ENCODE results near the gene GALNT1. TPM values are rescaled to one million over a fixed set of nuclear protein-coding genes. Genes with fewer than 3 reads are reported as not detected.

The GALNT1 gene
- total and polyA plus RNA-seq, 9 of the 15 experiments (the other 6 are each of a cell fraction or from before 2014, with no cell fraction given) = 14.4 to 54.1 (median 36.6) TPM

DNA sequence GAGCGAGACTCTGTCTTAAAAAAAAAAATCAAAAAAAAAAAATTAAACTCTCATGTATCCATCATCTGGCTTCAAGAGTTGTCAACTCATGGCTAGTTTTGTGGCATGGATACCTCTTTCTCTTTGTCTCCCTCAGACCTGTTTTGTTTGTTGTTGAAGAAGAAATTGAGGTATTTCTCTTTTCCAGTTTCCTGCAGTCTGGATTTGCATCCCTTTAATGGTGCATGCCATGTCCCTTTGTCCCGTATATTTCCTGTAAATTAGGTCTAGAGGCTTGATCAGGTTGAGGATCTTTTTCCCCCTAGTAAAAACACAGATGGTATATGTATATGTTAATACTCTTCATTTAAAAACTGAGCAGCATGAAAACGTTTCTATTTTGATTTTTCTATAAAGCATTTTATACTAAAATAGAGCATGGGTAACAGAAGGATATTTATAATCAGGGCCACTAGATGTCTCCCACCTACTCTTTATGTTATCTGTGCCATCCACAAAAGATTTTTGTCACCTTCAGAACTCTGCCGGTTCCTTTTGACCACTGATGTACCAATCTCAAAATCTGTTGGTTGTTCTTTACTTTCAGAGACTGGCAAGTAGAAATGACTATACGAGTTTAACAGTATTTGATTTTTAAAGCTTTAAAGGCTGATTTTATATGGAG, 80.1 kb downstream of the GALNT1 start (continued):
- TF ChIP-seq ZNF644 (tag; IDR thresholded peaks at IDR 0.05; ENCODE audit: low read depth) (no peak), JUN (IDR thresholded peaks at IDR 0.05; ENCODE audit: borderline replicate concordance, low read depth, low read length) (no peak), JUN (CRISPR knock-in tag; IDR thresholded peaks at IDR 0.05; ENCODE audit: borderline replicate concordance) (no peak), ZBTB1 (CRISPR knock-in tag; IDR thresholded peaks at IDR 0.05; ENCODE audit: borderline replicate concordance, low read depth) (no peak), SIX5 (IDR thresholded peaks at IDR 0.05; ENCODE audit: borderline replicate concordance in 1 of 2, insufficient read depth in 1 of 2, low read depth in 1 of 2, low read length in 2 of 2) (no peak), ZNF79 (CRISPR knock-in tag; IDR thresholded peaks at IDR 0.05; ENCODE audit: low read depth) (no peak), NFXL1 (CRISPR knock-in tag; IDR thresholded peaks at IDR 0.05) (no peak)
- TF ChIP-seq, protein P1, sequence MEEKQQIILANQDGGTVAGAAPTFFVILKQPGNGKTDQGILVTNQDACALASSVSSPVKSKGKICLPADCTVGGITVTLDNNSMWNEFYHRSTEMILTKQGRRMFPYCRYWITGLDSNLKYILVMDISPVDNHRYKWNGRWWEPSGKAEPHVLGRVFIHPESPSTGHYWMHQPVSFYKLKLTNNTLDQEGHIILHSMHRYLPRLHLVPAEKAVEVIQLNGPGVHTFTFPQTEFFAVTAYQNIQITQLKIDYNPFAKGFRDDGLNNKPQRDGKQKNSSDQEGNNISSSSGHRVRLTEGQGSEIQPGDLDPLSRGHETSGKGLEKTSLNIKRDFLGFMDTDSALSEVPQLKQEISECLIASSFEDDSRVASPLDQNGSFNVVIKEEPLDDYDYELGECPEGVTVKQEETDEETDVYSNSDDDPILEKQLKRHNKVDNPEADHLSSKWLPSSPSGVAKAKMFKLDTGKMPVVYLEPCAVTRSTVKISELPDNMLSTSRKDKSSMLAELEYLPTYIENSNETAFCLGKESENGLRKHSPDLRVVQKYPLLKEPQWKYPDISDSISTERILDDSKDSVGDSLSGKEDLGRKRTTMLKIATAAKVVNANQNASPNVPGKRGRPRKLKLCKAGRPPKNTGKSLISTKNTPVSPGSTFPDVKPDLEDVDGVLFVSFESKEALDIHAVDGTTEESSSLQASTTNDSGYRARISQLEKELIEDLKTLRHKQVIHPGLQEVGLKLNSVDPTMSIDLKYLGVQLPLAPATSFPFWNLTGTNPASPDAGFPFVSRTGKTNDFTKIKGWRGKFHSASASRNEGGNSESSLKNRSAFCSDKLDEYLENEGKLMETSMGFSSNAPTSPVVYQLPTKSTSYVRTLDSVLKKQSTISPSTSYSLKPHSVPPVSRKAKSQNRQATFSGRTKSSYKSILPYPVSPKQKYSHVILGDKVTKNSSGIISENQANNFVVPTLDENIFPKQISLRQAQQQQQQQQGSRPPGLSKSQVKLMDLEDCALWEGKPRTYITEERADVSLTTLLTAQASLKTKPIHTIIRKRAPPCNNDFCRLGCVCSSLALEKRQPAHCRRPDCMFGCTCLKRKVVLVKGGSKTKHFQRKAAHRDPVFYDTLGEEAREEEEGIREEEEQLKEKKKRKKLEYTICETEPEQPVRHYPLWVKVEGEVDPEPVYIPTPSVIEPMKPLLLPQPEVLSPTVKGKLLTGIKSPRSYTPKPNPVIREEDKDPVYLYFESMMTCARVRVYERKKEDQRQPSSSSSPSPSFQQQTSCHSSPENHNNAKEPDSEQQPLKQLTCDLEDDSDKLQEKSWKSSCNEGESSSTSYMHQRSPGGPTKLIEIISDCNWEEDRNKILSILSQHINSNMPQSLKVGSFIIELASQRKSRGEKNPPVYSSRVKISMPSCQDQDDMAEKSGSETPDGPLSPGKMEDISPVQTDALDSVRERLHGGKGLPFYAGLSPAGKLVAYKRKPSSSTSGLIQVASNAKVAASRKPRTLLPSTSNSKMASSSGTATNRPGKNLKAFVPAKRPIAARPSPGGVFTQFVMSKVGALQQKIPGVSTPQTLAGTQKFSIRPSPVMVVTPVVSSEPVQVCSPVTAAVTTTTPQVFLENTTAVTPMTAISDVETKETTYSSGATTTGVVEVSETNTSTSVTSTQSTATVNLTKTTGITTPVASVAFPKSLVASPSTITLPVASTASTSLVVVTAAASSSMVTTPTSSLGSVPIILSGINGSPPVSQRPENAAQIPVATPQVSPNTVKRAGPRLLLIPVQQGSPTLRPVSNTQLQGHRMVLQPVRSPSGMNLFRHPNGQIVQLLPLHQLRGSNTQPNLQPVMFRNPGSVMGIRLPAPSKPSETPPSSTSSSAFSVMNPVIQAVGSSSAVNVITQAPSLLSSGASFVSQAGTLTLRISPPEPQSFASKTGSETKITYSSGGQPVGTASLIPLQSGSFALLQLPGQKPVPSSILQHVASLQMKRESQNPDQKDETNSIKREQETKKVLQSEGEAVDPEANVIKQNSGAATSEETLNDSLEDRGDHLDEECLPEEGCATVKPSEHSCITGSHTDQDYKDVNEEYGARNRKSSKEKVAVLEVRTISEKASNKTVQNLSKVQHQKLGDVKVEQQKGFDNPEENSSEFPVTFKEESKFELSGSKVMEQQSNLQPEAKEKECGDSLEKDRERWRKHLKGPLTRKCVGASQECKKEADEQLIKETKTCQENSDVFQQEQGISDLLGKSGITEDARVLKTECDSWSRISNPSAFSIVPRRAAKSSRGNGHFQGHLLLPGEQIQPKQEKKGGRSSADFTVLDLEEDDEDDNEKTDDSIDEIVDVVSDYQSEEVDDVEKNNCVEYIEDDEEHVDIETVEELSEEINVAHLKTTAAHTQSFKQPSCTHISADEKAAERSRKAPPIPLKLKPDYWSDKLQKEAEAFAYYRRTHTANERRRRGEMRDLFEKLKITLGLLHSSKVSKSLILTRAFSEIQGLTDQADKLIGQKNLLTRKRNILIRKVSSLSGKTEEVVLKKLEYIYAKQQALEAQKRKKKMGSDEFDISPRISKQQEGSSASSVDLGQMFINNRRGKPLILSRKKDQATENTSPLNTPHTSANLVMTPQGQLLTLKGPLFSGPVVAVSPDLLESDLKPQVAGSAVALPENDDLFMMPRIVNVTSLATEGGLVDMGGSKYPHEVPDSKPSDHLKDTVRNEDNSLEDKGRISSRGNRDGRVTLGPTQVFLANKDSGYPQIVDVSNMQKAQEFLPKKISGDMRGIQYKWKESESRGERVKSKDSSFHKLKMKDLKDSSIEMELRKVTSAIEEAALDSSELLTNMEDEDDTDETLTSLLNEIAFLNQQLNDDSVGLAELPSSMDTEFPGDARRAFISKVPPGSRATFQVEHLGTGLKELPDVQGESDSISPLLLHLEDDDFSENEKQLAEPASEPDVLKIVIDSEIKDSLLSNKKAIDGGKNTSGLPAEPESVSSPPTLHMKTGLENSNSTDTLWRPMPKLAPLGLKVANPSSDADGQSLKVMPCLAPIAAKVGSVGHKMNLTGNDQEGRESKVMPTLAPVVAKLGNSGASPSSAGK (IDR thresholded peaks at IDR 0.05) = no peak

All from K562 (cell line).